COLO668 (cell line): ENCODE measurements around the gene CDT1.
A peak's percentile ranks its signal among the peaks of the same experiment; 100 is the strongest.
"Not testable (repeated sequence)": the region's sequence is repeated elsewhere in the genome, so short reads cannot be mapped to it uniquely, and the experiment has no call there.

Experiments used
- DNase-seq: peaks from one replicate; lab custom pipeline; 2025; ENCODE audit not compliant: unreplicated experiment; lab: John Stamatoyannopoulos, UW

The CDT1 gene

GRCh38 chr16:88815901-88816589 lies 12.5 kb downstream of the CDT1 start:
- DNase-seq: peak; percentile 77

- DNase-seq: peak; percentile 58
Observed at GRCh38 chr16:88816736-88817535, 13.3 kb downstream of the CDT1 start.

GRCh38 chr16:88817785-88818574 lies 14.4 kb downstream of the CDT1 start:
- DNase-seq: no peak

GRCh38 chr16:88818575-88818874 lies 14.9 kb downstream of the CDT1 start:
- DNase-seq: no peak

GRCh38 chr16:88819126-88819525 lies 15.5 kb downstream of the CDT1 start:
- no peak for DNase-seq

- no peak for DNase-seq
Observed at GRCh38 chr16:88820385-88821025, 16.9 kb downstream of the CDT1 start.

- no peak for DNase-seq
Observed at GRCh38 chr16:88821168-88821850, 17.7 kb downstream of the CDT1 start.

- no peak for DNase-seq
Observed at GRCh38 chr16:88822281-88823040, 18.9 kb downstream of the CDT1 start.

GRCh38 chr16:88823646-88824045 lies 20.1 kb downstream of the CDT1 start:
- not testable (repeated sequence) for DNase-seq

GRCh38 chr16:88824256-88825077 lies 20.9 kb downstream of the CDT1 start:
- no peak for DNase-seq

- no peak for DNase-seq
Observed at GRCh38 chr16:88825146-88825545, 21.6 kb downstream of the CDT1 start.

GRCh38 chr16:88826070-88826840 lies 22.7 kb downstream of the CDT1 start:
- DNase-seq: no peak

- DNase-seq: no peak
Observed at GRCh38 chr16:88827727-88828126, 24.1 kb downstream of the CDT1 start.

GRCh38 chr16:88828711-88829110 lies 25.1 kb downstream of the CDT1 start:
- no peak for DNase-seq

GRCh38 chr16:88830258-88830657 lies 26.7 kb downstream of the CDT1 start:
- no peak for DNase-seq

- no peak for DNase-seq
Observed at GRCh38 chr16:88830783-88831182, 27.2 kb downstream of the CDT1 start.

GRCh38 chr16:88831838-88832237 lies 28.2 kb downstream of the CDT1 start:
- no peak for DNase-seq

GRCh38 chr16:88833086-88833485 lies 29.5 kb downstream of the CDT1 start:
- DNase-seq: no peak
